Glomerular visceral epithelial cell (primary cell): ENCODE measurements around the gene AKAP10.
"Not testable (repeated sequence)": the region's sequence is repeated elsewhere in the genome, so short reads cannot be mapped to it uniquely, and the experiment has no call there.

ENCODE experiments used
- DNase-seq: peaks from one replicate; pipeline ENCODE4 v3.0.0-alpha.2; 2016; ENCODE audit errors: extremely low spot score

AKAP10 gene, protein sequence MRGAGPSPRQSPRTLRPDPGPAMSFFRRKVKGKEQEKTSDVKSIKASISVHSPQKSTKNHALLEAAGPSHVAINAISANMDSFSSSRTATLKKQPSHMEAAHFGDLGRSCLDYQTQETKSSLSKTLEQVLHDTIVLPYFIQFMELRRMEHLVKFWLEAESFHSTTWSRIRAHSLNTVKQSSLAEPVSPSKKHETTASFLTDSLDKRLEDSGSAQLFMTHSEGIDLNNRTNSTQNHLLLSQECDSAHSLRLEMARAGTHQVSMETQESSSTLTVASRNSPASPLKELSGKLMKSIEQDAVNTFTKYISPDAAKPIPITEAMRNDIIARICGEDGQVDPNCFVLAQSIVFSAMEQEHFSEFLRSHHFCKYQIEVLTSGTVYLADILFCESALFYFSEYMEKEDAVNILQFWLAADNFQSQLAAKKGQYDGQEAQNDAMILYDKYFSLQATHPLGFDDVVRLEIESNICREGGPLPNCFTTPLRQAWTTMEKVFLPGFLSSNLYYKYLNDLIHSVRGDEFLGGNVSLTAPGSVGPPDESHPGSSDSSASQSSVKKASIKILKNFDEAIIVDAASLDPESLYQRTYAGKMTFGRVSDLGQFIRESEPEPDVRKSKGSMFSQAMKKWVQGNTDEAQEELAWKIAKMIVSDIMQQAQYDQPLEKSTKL

DNA sequence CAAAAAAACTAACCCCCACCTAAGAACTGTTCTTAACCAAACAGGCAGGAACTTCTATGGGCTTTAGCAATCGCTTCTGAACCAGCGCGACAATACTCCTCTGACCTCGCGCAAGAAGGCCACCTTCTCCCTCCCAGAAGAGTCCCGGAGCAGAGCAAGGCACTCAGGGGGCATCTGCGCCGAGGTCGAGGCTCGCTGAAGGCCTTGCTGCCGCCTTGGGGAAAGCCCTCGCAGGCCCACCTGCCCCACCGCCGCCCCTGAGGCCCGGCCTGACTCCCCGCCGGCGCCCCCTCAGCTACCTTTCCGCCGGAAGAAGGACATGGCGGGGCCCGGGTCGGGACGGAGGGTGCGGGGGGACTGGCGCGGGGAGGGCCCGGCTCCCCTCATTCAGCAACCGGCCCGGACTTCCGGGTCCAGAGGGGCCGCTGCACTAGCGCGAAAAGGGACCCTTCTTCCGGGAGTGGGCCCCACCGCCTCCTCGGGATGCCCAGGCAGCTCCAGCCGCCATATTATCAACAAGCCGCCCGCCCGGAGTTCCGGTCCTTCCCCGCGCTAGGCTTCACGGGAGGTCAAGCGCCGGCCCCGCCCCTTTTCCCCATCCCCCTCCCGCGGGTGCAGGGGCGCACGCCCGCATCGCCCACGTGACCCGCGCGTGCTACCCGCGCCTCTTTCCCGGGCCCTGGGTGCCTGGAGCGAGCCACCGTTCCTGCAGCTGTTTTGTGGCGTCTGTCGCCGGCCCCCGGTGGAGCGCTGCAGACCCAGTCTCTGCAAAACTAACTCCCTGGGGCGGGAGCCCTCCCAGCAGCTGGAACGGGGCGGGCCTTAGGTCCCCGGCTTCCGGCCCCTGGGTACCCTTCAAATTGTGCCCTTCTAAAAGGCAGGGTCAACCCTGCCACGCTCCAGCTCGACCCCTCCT, at the start of gene AKAP10:
Gene AKAP10 (minus strand): TSS at position 536 of the 916 bp plus-strand sequence. CDS start 149 bp downstream, at position 387.
- peak; percentile 85 for DNase-seq

DNA sequence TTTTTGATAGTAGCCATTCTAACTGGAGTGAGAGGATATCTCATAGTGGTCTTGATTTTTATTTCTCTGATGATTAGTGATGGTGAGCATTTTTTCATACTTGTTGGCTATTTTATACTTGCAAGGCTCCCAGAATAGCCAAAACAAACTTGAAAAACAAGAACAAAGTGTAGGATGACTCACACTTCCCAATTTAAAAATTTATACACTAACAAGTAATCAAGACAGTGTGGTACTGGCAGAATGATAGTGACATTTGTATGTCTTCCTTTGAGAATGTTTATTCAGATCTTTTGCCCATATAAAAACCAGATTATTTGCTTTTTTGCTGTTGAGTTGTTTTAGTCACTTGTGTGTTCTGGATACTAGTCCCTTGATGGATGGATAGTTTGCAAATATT, 49.3 kb upstream of the AKAP10 start:
- DNase-seq, result no peak

DNA sequence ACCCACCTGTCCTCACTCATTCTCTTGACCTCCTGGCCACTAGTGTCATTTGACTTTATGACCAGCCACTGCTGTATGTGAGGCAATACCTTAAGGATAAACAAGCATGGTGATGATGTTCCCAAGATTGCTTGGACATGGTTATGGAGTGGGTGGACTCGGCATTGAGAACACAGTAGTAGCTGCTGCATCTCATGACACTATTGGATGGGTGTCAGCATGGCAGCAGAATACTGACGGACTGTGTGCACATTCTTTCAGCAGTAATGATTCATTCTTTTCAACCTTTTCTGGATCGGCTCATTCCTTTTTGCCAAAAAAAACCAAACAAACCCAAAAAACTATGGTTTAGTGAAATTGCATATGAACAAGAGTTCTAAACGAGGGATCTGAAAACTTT, 45.1 kb upstream of the AKAP10 start:
- DNase-seq, result no peak

DNA sequence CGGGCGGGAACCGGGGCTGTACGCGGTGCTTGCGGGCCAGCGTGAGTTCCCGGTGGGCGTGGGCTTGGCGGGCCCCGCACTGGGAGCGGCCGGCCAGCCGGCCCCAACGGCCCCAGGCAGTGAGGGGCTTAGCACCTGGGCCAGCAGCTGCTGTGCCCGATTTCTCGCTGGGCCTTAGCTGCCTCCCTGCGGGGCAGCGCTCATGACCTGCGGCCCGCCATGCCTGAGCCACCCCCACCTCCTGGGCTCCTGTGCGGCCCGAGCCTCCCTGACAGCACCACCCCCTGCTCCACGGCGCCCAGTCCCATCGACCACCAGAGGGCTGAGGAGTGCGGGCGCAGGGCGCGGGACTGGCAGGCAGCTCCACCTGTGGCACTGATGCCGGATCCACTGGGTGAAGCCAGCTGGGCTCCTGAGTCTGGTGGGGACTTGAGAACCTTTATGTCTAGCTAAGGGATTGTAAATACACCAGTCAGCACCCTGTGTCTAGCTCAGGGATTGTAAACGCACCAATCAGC, 38.9 kb upstream of the AKAP10 start:
- DNase-seq, result not testable (repeated sequence)

DNA sequence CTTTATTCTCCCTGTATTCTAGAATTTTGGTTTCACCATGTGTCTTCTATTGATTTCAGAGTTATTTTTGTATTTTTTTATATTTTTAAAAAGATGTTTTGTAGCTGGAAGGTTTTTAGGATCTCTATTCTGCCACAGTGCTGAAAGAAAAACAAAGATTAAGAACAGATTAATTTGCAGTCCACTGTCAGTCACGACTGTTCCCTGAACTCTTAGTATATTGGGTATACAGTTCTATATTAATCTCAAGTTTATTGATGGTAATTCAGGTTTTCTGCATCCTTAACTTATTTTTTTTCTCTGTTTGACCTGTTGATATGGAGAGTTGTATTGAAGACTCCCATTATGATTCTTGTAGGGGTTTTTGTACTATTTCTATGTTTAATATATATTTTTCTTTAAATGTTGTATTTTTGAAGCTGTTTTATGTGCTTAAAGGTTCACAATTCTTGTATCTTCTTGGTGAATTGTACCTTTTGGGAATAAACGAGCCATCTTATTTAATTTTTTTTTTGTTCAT, 34.4 kb upstream of the AKAP10 start:
- DNase-seq, result no peak

DNA sequence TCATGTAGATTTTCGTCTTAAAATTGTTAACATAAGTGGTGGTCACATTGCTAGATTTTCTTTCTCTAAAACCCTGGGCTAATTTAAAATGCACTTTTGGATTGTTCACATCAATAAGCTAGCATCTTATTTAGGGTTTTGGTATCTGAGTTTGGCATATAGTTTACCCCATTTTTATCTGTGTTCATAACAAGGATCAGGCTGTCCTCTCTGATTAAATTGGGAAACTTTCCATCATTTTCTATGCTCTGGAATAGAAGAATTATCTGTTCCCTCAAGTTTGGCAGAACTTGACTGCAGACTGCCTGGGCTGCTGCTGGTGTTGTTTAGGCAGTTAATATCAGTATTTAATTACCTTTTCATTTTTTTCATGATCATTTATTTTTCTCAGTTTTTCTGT, 33.3 kb upstream of the AKAP10 start:
- DNase-seq, result no peak

DNA sequence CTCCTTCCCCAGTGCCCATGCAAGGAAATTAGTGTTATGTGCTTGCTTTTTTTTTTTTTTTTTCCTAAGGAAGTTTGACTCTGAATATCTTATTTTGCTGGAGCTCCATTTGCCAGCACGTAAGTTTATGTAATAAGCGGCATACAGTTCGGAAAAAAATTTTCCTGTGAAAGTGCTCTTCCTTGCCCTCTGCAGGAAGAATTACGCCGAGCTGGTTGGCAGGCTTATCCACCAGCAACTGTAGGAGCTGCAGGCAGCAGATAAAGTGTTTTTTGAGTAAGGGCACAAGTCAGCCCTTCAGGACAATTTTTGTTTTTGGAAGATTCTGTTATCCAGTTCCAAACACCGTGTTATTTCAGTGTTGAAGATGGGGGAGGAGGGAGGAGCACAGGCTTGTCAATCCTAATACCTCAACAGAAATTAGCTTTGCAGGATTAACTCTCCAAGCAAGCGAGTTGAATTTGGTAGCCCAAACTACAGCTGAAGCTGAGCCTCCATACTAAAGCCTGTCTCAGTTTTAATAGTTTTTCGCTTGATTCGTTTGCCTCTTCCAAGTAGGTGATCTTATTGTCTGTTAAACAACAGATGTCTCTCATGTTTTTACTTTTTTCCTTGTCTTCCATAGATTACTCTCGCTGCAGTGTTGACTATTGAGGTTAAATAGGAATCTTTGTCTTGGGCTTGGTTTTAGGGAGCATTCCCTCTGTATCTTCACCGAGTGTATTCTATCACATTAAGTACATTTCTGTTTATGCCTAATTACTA, 32.7 kb upstream of the AKAP10 start:
- peak; percentile 48 for DNase-seq

DNA sequence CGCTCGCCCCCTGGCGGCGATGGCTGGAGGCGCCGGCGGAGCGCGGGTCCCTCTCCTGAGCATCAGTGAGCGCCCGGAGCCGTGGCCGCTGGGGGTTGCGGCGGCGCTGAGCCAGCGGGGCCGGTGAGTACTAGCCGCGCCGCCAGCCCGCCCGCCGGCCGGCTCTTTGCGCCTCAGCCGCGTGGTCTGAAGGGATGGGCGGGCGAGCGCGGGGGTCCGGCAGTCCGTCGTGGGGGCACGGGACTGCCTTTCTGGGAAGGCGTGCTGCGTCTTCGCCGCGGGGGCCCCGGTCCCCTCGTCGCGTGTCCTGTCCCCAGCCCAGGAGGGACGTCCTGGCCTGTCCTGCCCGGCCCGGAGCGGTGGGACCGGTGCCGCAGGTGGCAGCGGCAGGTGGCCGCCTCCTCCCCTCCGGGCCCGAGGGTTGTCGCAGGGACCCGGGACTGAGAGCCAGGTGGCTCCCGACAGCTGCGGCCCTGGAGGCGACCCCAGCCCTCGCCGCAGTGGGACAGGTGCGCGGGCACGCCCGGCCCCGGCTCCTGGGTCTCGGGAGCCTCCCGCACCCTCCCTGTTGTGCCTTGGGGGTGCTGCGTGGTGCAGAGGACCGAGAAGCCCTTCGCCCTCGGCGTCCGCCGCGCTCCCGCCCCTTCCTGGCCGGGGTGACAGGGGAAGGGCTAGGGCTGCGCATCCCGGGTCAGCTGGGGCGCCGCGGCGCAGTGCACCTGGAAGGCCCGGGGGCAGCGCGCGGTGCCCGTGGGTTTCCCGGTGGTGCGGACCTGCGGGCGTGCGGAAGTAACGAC, 31.9 kb upstream of the AKAP10 start, which contains the start of gene SPECC1:
Gene SPECC1 (plus strand): TSS at position 58 of the 797 bp plus-strand sequence. CDS start 87,293 bp downstream, outside the sequence.
- DNase-seq, result peak; percentile 82

DNA sequence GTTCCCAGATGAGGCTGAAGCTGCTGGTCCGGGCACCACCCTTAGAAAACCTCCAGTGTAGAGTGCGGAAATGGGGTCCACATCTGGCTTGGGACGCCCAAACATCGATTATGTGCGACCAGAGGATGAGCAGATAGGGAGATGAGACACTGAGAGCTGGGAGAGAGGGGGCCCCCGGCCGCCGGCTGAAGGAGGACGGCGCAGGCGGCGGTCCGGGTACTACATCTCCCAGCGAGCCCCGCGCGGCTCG, 31.3 kb upstream of the AKAP10 start:
- DNase-seq, result no peak

DNA sequence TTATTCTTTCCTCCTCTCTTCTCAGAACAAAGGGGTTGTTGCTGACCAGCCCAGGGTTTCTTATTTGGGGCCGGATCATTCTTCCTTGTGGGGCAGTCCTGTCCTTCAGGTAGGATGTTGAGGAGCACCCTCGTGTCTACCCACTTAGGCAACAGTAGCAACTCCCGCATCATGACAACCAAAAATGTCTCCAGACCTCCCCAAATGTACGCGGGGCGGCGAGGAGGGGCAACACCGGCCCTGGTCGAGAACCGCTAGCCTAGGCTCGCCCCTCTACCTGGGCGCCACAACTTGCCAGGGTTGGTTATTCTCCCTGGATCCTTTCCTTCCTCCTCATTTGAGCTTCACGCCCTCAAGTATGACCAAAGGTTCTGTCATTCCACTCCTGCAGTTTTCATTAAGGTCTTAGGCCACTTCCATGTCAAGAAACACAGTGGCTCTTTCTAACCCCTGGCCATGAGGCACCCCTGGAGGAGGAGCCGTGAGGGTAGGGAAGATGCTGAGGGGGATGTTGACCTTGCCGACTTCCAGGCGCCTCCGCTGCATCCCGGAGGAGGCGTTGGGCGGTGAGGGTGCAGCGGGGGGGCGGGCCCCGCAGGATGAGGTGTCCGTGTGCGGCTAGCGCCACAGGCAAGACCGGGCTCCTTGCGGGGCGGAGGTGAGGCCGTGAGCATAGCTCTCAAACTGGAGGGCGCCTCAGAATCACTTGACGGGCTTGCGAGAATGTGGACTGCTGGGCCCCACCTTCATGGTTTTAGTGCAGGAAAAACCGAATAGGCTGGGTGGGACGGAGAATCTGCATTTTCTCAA, 30.8 kb upstream of the AKAP10 start:
- DNase-seq, result peak; percentile 13

DNA sequence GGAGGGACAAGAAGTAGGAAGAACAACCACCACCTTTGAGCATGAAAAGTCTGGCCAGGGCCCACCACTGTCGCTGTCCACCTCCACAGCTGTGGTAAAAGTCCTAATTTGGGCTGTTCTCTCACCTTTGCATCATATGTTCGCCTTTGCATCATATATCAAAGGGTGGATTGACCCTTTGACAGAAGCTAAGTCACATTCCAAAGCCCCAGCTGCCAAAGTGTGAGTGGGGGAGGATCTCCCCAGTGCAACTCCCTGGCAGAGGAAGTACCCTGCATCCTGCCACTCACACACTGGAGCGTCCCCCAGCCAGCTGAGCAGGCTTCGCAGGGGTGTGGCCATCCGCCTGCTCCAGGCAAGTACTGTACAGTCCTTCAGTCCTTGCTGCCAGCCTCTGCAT, 18.9 kb upstream of the AKAP10 start:
- DNase-seq, result no peak

DNA sequence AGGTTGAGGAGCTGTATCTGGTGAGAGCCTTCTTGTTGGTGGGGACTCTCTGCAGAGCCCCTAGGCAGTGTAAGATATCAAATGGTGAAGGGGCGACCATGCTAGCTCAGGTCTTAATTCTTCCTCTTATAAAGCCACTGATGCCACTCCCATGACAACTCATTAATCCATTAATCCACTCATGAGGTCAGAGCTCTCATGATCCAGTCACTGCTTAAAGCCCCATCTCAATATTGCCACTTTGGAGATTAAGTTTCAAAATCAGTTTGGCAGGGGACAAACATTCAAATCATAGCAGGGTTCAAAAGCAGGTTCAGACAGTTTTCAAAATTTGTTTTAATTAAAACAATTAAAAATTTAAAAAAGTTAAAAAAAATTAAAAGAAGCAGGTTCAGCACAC, 18.5 kb upstream of the AKAP10 start:
- no peak for DNase-seq

DNA sequence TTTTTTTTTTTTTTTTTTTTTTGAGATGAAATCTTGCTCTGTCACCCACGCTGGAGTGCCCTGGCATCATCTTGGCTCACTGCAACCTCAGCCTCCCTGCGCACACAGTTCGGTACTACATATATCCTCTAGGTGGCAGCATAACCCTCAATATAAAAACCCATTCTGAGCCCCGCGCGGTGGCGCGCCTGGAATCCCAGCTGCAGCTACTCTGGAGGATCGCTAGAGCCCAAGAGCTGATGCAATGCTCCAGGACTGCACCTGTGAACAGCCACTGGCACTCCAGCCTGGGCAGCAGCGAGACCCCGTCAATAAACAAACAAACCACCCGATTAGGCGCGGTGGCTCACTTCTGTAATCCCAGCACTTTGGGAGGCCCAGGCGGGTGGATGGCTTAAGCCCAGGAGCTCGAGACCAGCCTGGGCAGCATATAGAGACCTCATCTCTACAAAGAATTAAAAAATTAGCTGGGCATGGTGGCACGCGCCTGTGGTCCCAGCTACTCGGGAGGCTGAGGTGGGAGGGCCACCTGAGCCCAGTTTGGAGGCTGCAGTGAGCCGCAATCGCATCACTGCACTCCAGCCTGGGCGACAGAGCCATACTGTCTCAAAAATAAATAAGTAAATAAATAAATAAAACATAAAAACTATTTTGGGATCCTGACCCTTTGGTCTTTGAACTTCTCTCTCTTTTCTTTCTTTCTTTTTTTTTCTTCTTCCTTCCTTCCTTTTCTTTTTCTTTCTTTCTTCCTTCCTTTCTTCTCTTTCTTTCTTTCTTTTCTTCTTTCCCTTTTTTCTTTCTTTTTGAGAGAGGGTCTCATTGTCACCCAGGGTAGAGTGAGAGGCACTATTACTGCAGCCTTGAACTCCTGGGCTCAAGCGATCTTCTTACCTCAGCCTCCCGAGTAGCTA, 15.4 kb upstream of the AKAP10 start:
- DNase-seq, result peak; percentile 89

DNA sequence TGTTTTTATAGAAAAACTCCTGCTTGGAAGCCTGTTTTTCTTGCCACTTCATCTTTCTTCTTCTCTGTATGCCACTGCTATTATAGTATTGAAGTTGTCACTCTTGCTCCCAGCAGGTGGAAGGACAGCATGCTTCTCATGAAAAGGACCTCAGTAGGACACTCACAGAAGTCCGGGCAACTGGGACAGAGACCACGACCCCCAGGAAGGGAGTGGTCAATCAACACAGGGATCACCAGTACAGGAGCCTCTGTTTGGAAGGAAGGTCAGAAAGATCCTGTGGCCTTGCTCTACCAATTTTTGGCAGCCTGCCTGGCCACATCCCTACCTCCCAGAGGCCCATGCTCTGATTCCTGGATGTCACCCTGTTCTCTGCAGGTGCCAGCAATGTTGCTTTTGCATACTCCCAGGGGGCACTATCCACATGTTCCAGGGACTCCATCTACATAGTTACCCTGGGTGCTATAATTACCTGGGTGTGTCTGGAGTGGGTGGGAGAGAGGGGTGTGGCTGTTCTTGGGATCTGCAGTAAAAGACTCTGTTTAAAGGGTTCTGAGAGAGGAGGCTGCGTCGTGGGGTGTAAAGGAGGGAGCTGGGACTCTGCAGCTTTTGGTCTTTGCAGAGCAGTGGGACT, 13.7 kb upstream of the AKAP10 start:
- DNase-seq, result peak; percentile 14

DNA sequence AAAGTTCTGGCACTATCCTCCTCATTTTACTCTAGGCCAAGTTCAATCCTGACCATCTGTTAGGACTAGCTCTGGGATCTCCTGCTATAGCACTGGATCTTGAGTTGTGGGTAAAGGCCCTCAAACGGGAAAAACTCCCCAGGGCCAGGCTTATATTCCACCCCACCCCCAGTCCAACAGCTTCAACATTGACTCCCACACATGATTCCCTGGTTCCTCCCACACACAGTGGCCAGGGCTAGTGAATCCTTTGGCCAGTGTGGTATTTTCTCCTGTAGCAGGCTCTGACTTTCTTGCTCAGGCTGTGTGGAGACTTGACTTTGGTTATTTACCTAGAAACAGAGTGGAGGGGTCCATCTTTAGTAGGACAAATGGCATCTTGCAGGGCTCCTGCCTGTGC, 10.3 kb upstream of the AKAP10 start:
- no peak for DNase-seq

DNA sequence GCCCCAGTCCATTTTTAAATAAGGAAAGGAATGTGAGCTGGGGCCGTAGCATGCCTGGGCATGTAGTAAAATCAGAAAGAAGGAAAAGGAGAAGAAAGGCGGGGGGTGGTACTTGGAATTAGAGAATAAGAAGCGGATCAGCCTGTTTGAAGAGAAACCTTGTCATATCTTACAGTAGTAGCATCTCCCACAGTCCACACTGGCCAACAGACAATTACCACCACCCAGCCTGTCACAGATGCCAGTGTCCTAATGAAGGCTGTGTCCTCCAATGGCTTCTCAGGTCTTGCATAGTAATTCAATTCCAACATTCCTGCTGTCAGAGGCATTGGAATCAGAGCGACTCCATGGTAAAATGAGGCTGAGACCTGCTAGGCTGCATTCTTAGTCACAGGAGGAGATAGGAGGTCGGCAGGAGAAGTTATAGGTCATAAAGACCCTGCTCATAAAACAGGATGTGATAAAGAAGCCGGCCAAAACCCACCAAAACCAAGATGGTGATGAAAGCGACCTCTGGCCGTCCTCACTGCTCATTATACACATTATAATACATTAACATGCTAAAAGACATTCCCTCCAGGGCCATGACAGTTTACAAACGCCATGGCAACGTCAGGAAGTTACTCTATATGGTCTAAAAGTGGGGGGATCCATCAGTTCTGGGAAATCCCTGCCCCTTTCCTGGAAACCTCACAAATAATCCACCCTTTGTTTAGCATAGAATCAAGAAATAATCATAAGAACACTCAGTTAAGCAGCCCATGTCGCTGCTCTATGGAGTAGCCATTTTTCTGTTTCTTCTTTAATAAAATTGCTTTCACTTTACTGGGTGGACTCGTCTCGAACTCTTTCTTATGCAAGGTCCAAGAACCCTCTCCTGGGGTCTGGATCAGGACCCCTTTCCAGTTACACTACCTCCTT, 9.6 kb upstream of the AKAP10 start:
- no peak for DNase-seq
